NT2/D1 (cell line): ENCODE results near the gene LRRC41.
"Not testable (repeated sequence)": the region's sequence is repeated elsewhere in the genome, so short reads cannot be mapped to it uniquely, and the experiment has no call there.

Experiments used
- DNase-seq: peaks from one replicate; pipeline ENCODE4 v3.0.0-alpha.2; 2011; ENCODE audit warnings: low read depth, low spot score
- H3K27me3 ChIP-seq: 2 replicates; pipeline ENCODE4 v1.6.0; 2011; ENCODE audit warnings: mild to moderate bottlenecking; ENCODE audit not compliant: insufficient read length, insufficient read depth
- H3K36me3 ChIP-seq: 2 replicates; pipeline ENCODE4 v1.6.1; 2011; ENCODE audit warnings: mild to moderate bottlenecking, low read length, mixed read lengths; ENCODE audit not compliant: insufficient read depth, insufficient read length
- H3K4me1 ChIP-seq: 2 replicates; pipeline ENCODE4 v1.5.1; 2011; ENCODE audit not compliant: insufficient read depth, insufficient read length
- H3K4me3 ChIP-seq: 2 replicates; pipeline ENCODE4 v1.5.1; 2011; ENCODE audit warnings: low read depth; ENCODE audit not compliant: insufficient read length
- H3K9ac ChIP-seq: 2 replicates; pipeline ENCODE4 v1.6.0; 2011; ENCODE audit warnings: low read depth; ENCODE audit not compliant: insufficient read length
- H3K9me3 ChIP-seq: 2 replicates; pipeline ENCODE4 v1.5.1; 2011; ENCODE audit warnings: mild to moderate bottlenecking, low read length; ENCODE audit not compliant: insufficient read depth
- YY1 ChIP-seq: IDR thresholded peaks from 2 replicates; pipeline ENCODE4 v1.6.1; 2011; ENCODE audit not compliant: insufficient read length, insufficient read depth

Gene LRRC41

GRCh38 chr1:46333300-46334029, 30.0 kb upstream of the LRRC41 start:
- peaks cover 8% of the 10 kb centered on the region for H3K4me1 ChIP-seq
- no peak for TF ChIP-seq YY1
- H3K9ac ChIP-seq = no peak overlapping the region
- no peak overlapping the region for H3K4me3 ChIP-seq
- no peaks in the 10 kb centered on the region for H3K9me3 ChIP-seq
- H3K36me3 ChIP-seq = no peaks in the 10 kb centered on the region
- no peaks in the 10 kb centered on the region for H3K27me3 ChIP-seq
- peak; percentile 57 for DNase-seq

GRCh38 chr1:46331786-46332540, 28.5 kb upstream of the LRRC41 start:
- not testable (repeated sequence) for H3K27me3 ChIP-seq, DNase-seq, H3K9me3 ChIP-seq, H3K4me3 ChIP-seq, H3K36me3 ChIP-seq, H3K4me1 ChIP-seq
- peak overlapping the region; percentile 50 for H3K9ac ChIP-seq

GRCh38 chr1:46330381-46330780, 27.0 kb upstream of the LRRC41 start:
- not testable (repeated sequence) for H3K4me3 ChIP-seq, H3K36me3 ChIP-seq, H3K4me1 ChIP-seq, H3K9ac ChIP-seq, DNase-seq, H3K27me3 ChIP-seq, H3K9me3 ChIP-seq

GRCh38 chr1:46329807-46330206, 26.4 kb upstream of the LRRC41 start:
- not testable (repeated sequence) for H3K4me3 ChIP-seq, H3K4me1 ChIP-seq, H3K36me3 ChIP-seq, DNase-seq, H3K9me3 ChIP-seq, H3K9ac ChIP-seq, H3K27me3 ChIP-seq

GRCh38 chr1:46328182-46328581, 24.8 kb upstream of the LRRC41 start:
- not testable (repeated sequence) for H3K27me3 ChIP-seq, H3K9me3 ChIP-seq, H3K4me1 ChIP-seq, DNase-seq, H3K9ac ChIP-seq, H3K36me3 ChIP-seq, H3K4me3 ChIP-seq

- H3K27me3 ChIP-seq, H3K9me3 ChIP-seq, H3K36me3 ChIP-seq, H3K4me3 ChIP-seq, H3K9ac ChIP-seq, H3K4me1 ChIP-seq, DNase-seq: not testable (repeated sequence)
Measured at GRCh38 chr1:46325285-46326076, 22.1 kb upstream of the LRRC41 start.

GRCh38 chr1:46322191-46322590, 18.8 kb upstream of the LRRC41 start:
- H3K4me1 ChIP-seq = peaks cover 11% of the 10 kb centered on the region
- not testable (repeated sequence) for H3K27me3 ChIP-seq, H3K36me3 ChIP-seq, H3K4me3 ChIP-seq, H3K9ac ChIP-seq, DNase-seq, H3K9me3 ChIP-seq

- not testable (repeated sequence) for H3K27me3 ChIP-seq, DNase-seq, H3K9me3 ChIP-seq, H3K9ac ChIP-seq, H3K4me3 ChIP-seq
- Histone ChIP-seq H3K4me1 (peaks cover 11% of the 10 kb centered on the region), H3K36me3 (peaks cover 28% of the 10 kb centered on the region)
Measured at GRCh38 chr1:46319960-46320914, 16.8 kb upstream of the LRRC41 start.

GRCh38 chr1:46319301-46319700, 15.9 kb upstream of the LRRC41 start:
- H3K4me3 ChIP-seq = not testable (repeated sequence)

More at GRCh38 chr1:46319301-46319700, 15.9 kb upstream of the LRRC41 start:
- DNase-seq, H3K27me3 ChIP-seq, H3K9me3 ChIP-seq: not testable (repeated sequence)
- Histone ChIP-seq H3K9ac (peak overlapping the region; percentile 4), H3K36me3 (peaks cover 36% of the 10 kb centered on the region), H3K4me1 (peaks cover 11% of the 10 kb centered on the region)
